CD4-positive, alpha-beta memory T cell (primary cell): ENCODE results near the gene GLP1R. TPM values are rescaled to one million over a fixed set of nuclear protein-coding genes. Genes with fewer than 3 reads are reported as not detected.

ENCODE experiments used
- CTCF ChIA-PET: fragments of 350-600 bp; sonication (Branson Sonifier 250); formaldehyde crosslinking; loops from one replicate; lab custom pipeline; 2021; ENCODE audit warnings: inconsistent platforms; ENCODE audit not compliant: partially characterized antibody; lab: Charles Lee
- POLR2A ChIA-PET: fragments of 350-600 bp; sonication (Branson Sonifier 250); formaldehyde crosslinking; loops from one replicate; lab custom pipeline; 2021; ENCODE audit not compliant: partially characterized antibody; lab: Charles Lee
- DNase-seq, 5 donors: peaks; one replicate each; pipeline versions ENCODE4 v3.0.0 to v3.0.0-alpha.2; 2020 to 2022; ENCODE audit warnings: mixed read lengths in 1 of 5
- H3K27ac ChIP-seq: one replicate; pipeline ENCODE4 v1.7.0; 2013; ENCODE audit warnings: low read depth, low read length
- H3K27me3 ChIP-seq: 2 replicates; pipeline ENCODE4 v1.7.0; 2013; ENCODE audit warnings: mild to moderate bottlenecking, low read length, moderate library complexity; ENCODE audit not compliant: insufficient read depth
- H3K36me3 ChIP-seq: 2 replicates; pipeline ENCODE4 v1.7.0; 2013; ENCODE audit warnings: mild to moderate bottlenecking, low read length, moderate library complexity; ENCODE audit not compliant: insufficient read depth
- H3K4me1 ChIP-seq: 2 replicates; pipeline ENCODE4 v1.7.0; 2013; ENCODE audit warnings: mild to moderate bottlenecking, low read length, moderate library complexity; ENCODE audit not compliant: insufficient read depth
- H3K4me3 ChIP-seq, 2 donors: one replicate each; pipeline ENCODE4 v1.7.0; 2013; ENCODE audit warnings: low read length in 2 of 2, mild to moderate bottlenecking in 1 of 2
- H3K9me3 ChIP-seq, 2 donors: one replicate each; pipeline ENCODE4 v1.7.0; 2013; ENCODE audit warnings: low read length in 2 of 2, control low read depth in 1 of 2; ENCODE audit not compliant: control insufficient read depth in 1 of 2
- H3K27ac Mint-ChIP-seq, 7 donors: one replicate each; pipeline ENCODE4 v1.8.0; 2020 to 2021; ENCODE audit warnings: mixed read lengths in 7 of 7, mild to moderate bottlenecking in 6 of 7, inconsistent platforms in 3 of 7, moderate library complexity in 3 of 7
- H3K27me3 Mint-ChIP-seq, 2 donors: one replicate each; pipeline ENCODE4 v1.8.0; 2020 to 2021; ENCODE audit warnings: mixed read lengths in 2 of 2
- H3K36me3 Mint-ChIP-seq, 2 donors: one replicate each; pipeline ENCODE4 v1.8.0; 2020 to 2021; ENCODE audit warnings: mixed read lengths in 2 of 2, inconsistent platforms in 1 of 2, mild to moderate bottlenecking in 1 of 2
- H3K4me1 Mint-ChIP-seq, 4 donors: one replicate each; pipeline ENCODE4 v1.8.0; 2020 to 2021; ENCODE audit warnings: mixed read lengths in 4 of 4, mild to moderate bottlenecking in 1 of 4
- H3K4me3 Mint-ChIP-seq, 8 donors: one replicate each; pipeline ENCODE4 v1.8.0; 2020 to 2021; ENCODE audit warnings: mixed read lengths in 8 of 8, mild to moderate bottlenecking in 7 of 8, moderate library complexity in 6 of 8, inconsistent platforms in 3 of 8
- H3K9me3 Mint-ChIP-seq, 8 donors: one replicate each; pipeline ENCODE4 v1.8.0; 2020 to 2021; ENCODE audit warnings: mixed read lengths in 8 of 8, mild to moderate bottlenecking in 5 of 8, inconsistent platforms in 3 of 8, moderate library complexity in 1 of 8
- intact Hi-C: fragments of 100-400 bp; cut with micrococcal nuclease; formaldehyde crosslinking; loops from one replicate; pipeline ENCODE4 v1.15.1; 2023
- polyA plus RNA-seq, 2 donors: library from polyadenylated mRNA; unstranded; fragments of 300-500 nt; fragmentation: Illumina TruSeq; gene quantifications; one replicate each; pipeline ENCODE4 v1.2.3, GENCODE V29; 2021
- total RNA-seq, 2 experiments: library from RNA; stranded (reverse); gene quantifications; one replicate each; pipeline ENCODE4 v1.2.3, GENCODE V29; 2021

GLP1R gene
- total and polyA plus RNA-seq, 4 experiments from 2014 or later = not detected

GRCh38 chr6:39082310-39082709, 33.7 kb downstream of the GLP1R start:
- Histone ChIP-seq H3K4me3 (no peak overlapping the region), H3K27me3 (no peaks in the 10 kb centered on the region), H3K9me3 (no peaks in the 10 kb centered on the region), H3K36me3 (no peaks in the 10 kb centered on the region), H3K4me1 (no peaks in the 10 kb centered on the region), H3K27ac (no peak overlapping the region)
- Mint-ChIP-seq H3K36me3 (no peaks in the 10 kb centered on the region), H3K27me3 (peaks cover 6 to 17% of the 10 kb centered on the region in 2 donors), H3K9me3 (no peaks in the 10 kb centered on the region), H3K4me1 (peaks cover 1 to 10% (median 5%) of the 10 kb centered on the region in 4 donors), H3K4me3 (no peak overlapping the region), H3K27ac (no peak overlapping the region)
- DNase-seq = no peak
- ChIA-PET CTCF (no interaction called here), POLR2A (no interaction called here)
- intact Hi-C loops = no loop called here

- H3K27ac ChIP-seq = no peak overlapping the region
- peaks cover 12 to 25% of the 10 kb centered on the region in 2 donors for H3K27me3 Mint-ChIP-seq
- H3K4me1 Mint-ChIP-seq = peaks cover 1 to 10% (median 5%) of the 10 kb centered on the region in 4 donors
- H3K4me3 Mint-ChIP-seq = no peak overlapping the region
- no peaks in the 10 kb centered on the region for H3K4me1 ChIP-seq
- no peak overlapping the region for H3K4me3 ChIP-seq
- intact Hi-C loops = no loop called here
- H3K27ac Mint-ChIP-seq = no peak overlapping the region
- ChIA-PET POLR2A (no interaction called here), CTCF (no interaction called here)
- no peak for DNase-seq
- H3K9me3 ChIP-seq = no peaks in the 10 kb centered on the region
- H3K27me3 ChIP-seq = no peaks in the 10 kb centered on the region
- no peaks in the 10 kb centered on the region for H3K36me3 Mint-ChIP-seq
- no peaks in the 10 kb centered on the region for H3K36me3 ChIP-seq
- H3K9me3 Mint-ChIP-seq = no peaks in the 10 kb centered on the region
Observed at GRCh38 chr6:39083231-39083634, 34.7 kb downstream of the GLP1R start.

- Histone ChIP-seq H3K27me3 (no peaks in the 10 kb centered on the region), H3K36me3 (no peaks in the 10 kb centered on the region), H3K9me3 (no peaks in the 10 kb centered on the region), H3K4me1 (no peaks in the 10 kb centered on the region), H3K27ac (no peak overlapping the region), H3K4me3 (no peak overlapping the region)
- H3K36me3 Mint-ChIP-seq = no peaks in the 10 kb centered on the region
- ChIA-PET POLR2A (no interaction called here), CTCF (no interaction called here)
- H3K27ac Mint-ChIP-seq = no peak overlapping the region
- no peak overlapping the region for H3K4me3 Mint-ChIP-seq
- intact Hi-C loops = no loop called here
- peaks cover 18 to 34% of the 10 kb centered on the region in 2 donors for H3K27me3 Mint-ChIP-seq
- DNase-seq = no peak
- peaks cover 1 to 10% (median 5%) of the 10 kb centered on the region in 4 donors for H3K4me1 Mint-ChIP-seq
- H3K9me3 Mint-ChIP-seq = no peaks in the 10 kb centered on the region
Observed at GRCh38 chr6:39084506-39084905, 35.9 kb downstream of the GLP1R start.

GRCh38 chr6:39085129-39085797, 36.7 kb downstream of the GLP1R start:
- Mint-ChIP-seq H3K27me3 (peaks cover 21 to 34% of the 10 kb centered on the region in 2 donors), H3K9me3 (no peaks in the 10 kb centered on the region), H3K4me3 (no peak overlapping the region), H3K27ac (no peak overlapping the region), H3K36me3 (no peaks in the 10 kb centered on the region), H3K4me1 (peaks cover 1 to 10% (median 5%) of the 10 kb centered on the region in 4 donors)
- no peak overlapping the region for H3K4me3 ChIP-seq
- DNase-seq = no peak
- no peaks in the 10 kb centered on the region for H3K4me1 ChIP-seq
- H3K9me3 ChIP-seq = no peaks in the 10 kb centered on the region
- CTCF ChIA-PET = no interaction called here
- no peak overlapping the region for H3K27ac ChIP-seq
- H3K36me3 ChIP-seq = no peaks in the 10 kb centered on the region
- no peaks in the 10 kb centered on the region for H3K27me3 ChIP-seq
- intact Hi-C loops = no loop called here
- POLR2A ChIA-PET = no interaction called here

- no peaks in the 10 kb centered on the region for H3K4me1 ChIP-seq
- Mint-ChIP-seq H3K9me3 (no peaks in the 10 kb centered on the region), H3K27me3 (peaks cover 21 to 36% of the 10 kb centered on the region in 2 donors), H3K4me3 (no peak overlapping the region), H3K27ac (no peak overlapping the region), H3K4me1 (peaks cover 1 to 10% (median 5%) of the 10 kb centered on the region in 4 donors), H3K36me3 (no peaks in the 10 kb centered on the region)
- H3K9me3 ChIP-seq = no peaks in the 10 kb centered on the region
- intact Hi-C loops = no loop called here
- H3K36me3 ChIP-seq = no peaks in the 10 kb centered on the region
- ChIA-PET CTCF (no interaction called here), POLR2A (no interaction called here)
- H3K4me3 ChIP-seq = no peak overlapping the region
- H3K27ac ChIP-seq = no peak overlapping the region
- H3K27me3 ChIP-seq = no peaks in the 10 kb centered on the region
- no peak for DNase-seq
Observed at GRCh38 chr6:39086294-39086693, 37.7 kb downstream of the GLP1R start.

GRCh38 chr6:39086711-39087110, 38.1 kb downstream of the GLP1R start:
- H3K4me1 Mint-ChIP-seq = peaks cover 1 to 10% (median 5%) of the 10 kb centered on the region in 4 donors
- H3K27ac ChIP-seq = no peak overlapping the region
- no peak for DNase-seq
- no peak overlapping the region for H3K27ac Mint-ChIP-seq
- H3K9me3 Mint-ChIP-seq = no peaks in the 10 kb centered on the region
- ChIA-PET POLR2A (no interaction called here), CTCF (interaction anchor here (3.1 kb wide), 1 partner anchor 217 kb away, joined by 10 read pairs; no protein-coding TSS in a partner anchor)
- no peak overlapping the region for H3K4me3 Mint-ChIP-seq
- H3K36me3 Mint-ChIP-seq = no peaks in the 10 kb centered on the region
- H3K9me3 ChIP-seq = no peaks in the 10 kb centered on the region
- H3K27me3 Mint-ChIP-seq = peaks cover 21 to 36% of the 10 kb centered on the region in 2 donors
- H3K4me1 ChIP-seq = no peaks in the 10 kb centered on the region
- no peaks in the 10 kb centered on the region for H3K36me3 ChIP-seq
- intact Hi-C loops = no loop called here
- no peak overlapping the region for H3K4me3 ChIP-seq
- no peaks in the 10 kb centered on the region for H3K27me3 ChIP-seq

- H3K27ac ChIP-seq = no peak overlapping the region
- H3K9me3 ChIP-seq = no peaks in the 10 kb centered on the region
- Mint-ChIP-seq H3K4me3 (no peak overlapping the region), H3K9me3 (no peaks in the 10 kb centered on the region), H3K4me1 (peaks cover 1 to 10% (median 5%) of the 10 kb centered on the region in 4 donors), H3K27me3 (peaks cover 23 to 36% of the 10 kb centered on the region in 2 donors), H3K36me3 (no peaks in the 10 kb centered on the region), H3K27ac (no peak overlapping the region)
- no peaks in the 10 kb centered on the region for H3K4me1 ChIP-seq
- H3K36me3 ChIP-seq = no peaks in the 10 kb centered on the region
- ChIA-PET CTCF (interaction anchor here (3.1 kb wide), 1 partner anchor 217 kb away, joined by 10 read pairs; no protein-coding TSS in a partner anchor), POLR2A (no interaction called here)
- no peaks in the 10 kb centered on the region for H3K27me3 ChIP-seq
- intact Hi-C loops = no loop called here
- H3K4me3 ChIP-seq = no peak overlapping the region
- DNase-seq = no peak
Observed at GRCh38 chr6:39087197-39087596, 38.6 kb downstream of the GLP1R start.
